Mesenchymal stem cell (in vitro differentiated cells and primary cell): ENCODE data around the gene ZNF496.

Experiments used
- DNase-seq: peaks from one replicate; pipeline ENCODE4 v3.0.0-alpha.2; 2013
- H2AFZ ChIP-seq: one replicate; pipeline ENCODE4 v1.6.1; 2013; ENCODE audit warnings: low read depth, mild to moderate bottlenecking, control low read depth, inconsistent platforms, low read length, moderate library complexity
- H2AK5ac ChIP-seq: 2 replicates; pipeline ENCODE4 v1.6.1; 2013; ENCODE audit warnings: low read length, moderate library complexity, mild to moderate bottlenecking, inconsistent platforms; ENCODE audit not compliant: severe bottlenecking
- H2BK120ac ChIP-seq: one replicate; pipeline ENCODE4 v1.6.1; 2013; ENCODE audit warnings: low read depth, mild to moderate bottlenecking, inconsistent platforms, low read length, moderate library complexity
- H2BK12ac ChIP-seq, 2 experiments: one replicate each; pipeline ENCODE4 v1.6.1; 2013; ENCODE audit warnings: inconsistent platforms in 2 of 2, low read length in 2 of 2, mild to moderate bottlenecking in 2 of 2, moderate library complexity in 2 of 2, control low read depth in 1 of 2
- H2BK15ac ChIP-seq: one replicate; pipeline ENCODE4 v1.6.1; 2013; ENCODE audit warnings: mild to moderate bottlenecking, low read depth, inconsistent platforms; ENCODE audit not compliant: poor library complexity, severe bottlenecking
- H2BK5ac ChIP-seq: 2 replicates; pipeline ENCODE4 v1.6.1; 2013; ENCODE audit warnings: low read depth, mild to moderate bottlenecking, low read length, control low read depth, inconsistent platforms; ENCODE audit not compliant: poor library complexity, severe bottlenecking
- H3K14ac ChIP-seq, 2 experiments: one replicate each; pipeline ENCODE4 v1.6.1; 2013; ENCODE audit warnings: inconsistent platforms in 2 of 2, low read length in 2 of 2, control low read depth in 1 of 2, mild to moderate bottlenecking in 1 of 2, moderate library complexity in 1 of 2
- H3K18ac ChIP-seq, 2 experiments: one replicate each; pipeline ENCODE4 v1.6.1; 2013; ENCODE audit warnings: inconsistent platforms in 2 of 2, low read length in 2 of 2, control low read depth in 1 of 2, low read depth in 1 of 2, mild to moderate bottlenecking in 1 of 2
- H3K23ac ChIP-seq, 2 experiments: one replicate each; pipeline ENCODE4 v1.6.1; 2013; ENCODE audit warnings: inconsistent platforms in 2 of 2, low read length in 2 of 2, mild to moderate bottlenecking in 2 of 2, moderate library complexity in 2 of 2, control low read depth in 1 of 2
- H3K27ac ChIP-seq: 2 replicates; pipeline ENCODE4 v1.5.1; 2013; ENCODE audit warnings: mild to moderate bottlenecking, moderate library complexity, low read length, control low read depth, inconsistent platforms; ENCODE audit not compliant: poor library complexity, severe bottlenecking
- H3K27me3 ChIP-seq, 2 experiments: 2 replicates each; pipeline versions ENCODE4 v1.6.1 to v1.7.0; 2013; ENCODE audit warnings: low read length in 2 of 2, mild to moderate bottlenecking in 2 of 2, moderate library complexity in 2 of 2, control low read depth in 1 of 2, inconsistent platforms in 1 of 2; ENCODE audit not compliant: control insufficient read depth in 1 of 2, insufficient read depth in 1 of 2
- H3K36me3 ChIP-seq, 2 experiments: 2 replicates each; pipeline versions ENCODE4 v1.6.1 to v1.7.0; 2013; ENCODE audit warnings: low read length in 2 of 2, control low read depth in 1 of 2, inconsistent platforms in 1 of 2, low read depth in 1 of 2, mild to moderate bottlenecking in 1 of 2; ENCODE audit not compliant: insufficient read depth in 2 of 2, control insufficient read depth in 1 of 2
- H3K4ac ChIP-seq, 2 experiments: one replicate each; pipeline ENCODE4 v1.6.1; 2013; ENCODE audit warnings: inconsistent platforms in 2 of 2, low read length in 2 of 2, mild to moderate bottlenecking in 2 of 2, moderate library complexity in 2 of 2, control low read depth in 1 of 2, low read depth in 1 of 2
- H3K4me1 ChIP-seq: 2 replicates; pipeline ENCODE4 v1.6.1; 2013; ENCODE audit warnings: low read depth, low read length, control low read depth; ENCODE audit not compliant: control insufficient read depth, insufficient read depth
- H3K4me2 ChIP-seq: 2 replicates; pipeline ENCODE4 v1.6.1; 2013; ENCODE audit warnings: low read length, mild to moderate bottlenecking, inconsistent platforms; ENCODE audit not compliant: poor library complexity, severe bottlenecking
- H3K4me3 ChIP-seq, 2 experiments: 2 replicates each; pipeline versions ENCODE4 v1.5.1 to v1.7.0; 2013; ENCODE audit warnings: low read length in 2 of 2, mild to moderate bottlenecking in 2 of 2, control low read depth in 1 of 2, low read depth in 1 of 2; ENCODE audit not compliant: insufficient read depth in 1 of 2
- H3K79me1 ChIP-seq: replicated peaks from 2 replicates; pipeline ENCODE4 v1.6.1; 2013; ENCODE audit warnings: mild to moderate bottlenecking, control low read depth, low read length, inconsistent platforms; ENCODE audit not compliant: poor library complexity, severe bottlenecking
- H3K9ac ChIP-seq: 2 replicates; pipeline ENCODE4 v1.7.0; 2013; ENCODE audit warnings: mild to moderate bottlenecking, low read length, moderate library complexity
- H3K9me3 ChIP-seq: 2 replicates; pipeline ENCODE4 v1.7.0; 2013; ENCODE audit warnings: mild to moderate bottlenecking, low read length; ENCODE audit not compliant: control insufficient read depth
- H4K8ac ChIP-seq: one replicate; pipeline ENCODE4 v1.6.1; 2013; ENCODE audit warnings: inconsistent platforms, mild to moderate bottlenecking, low read length, moderate library complexity
- H4K91ac ChIP-seq: one replicate; pipeline ENCODE4 v1.6.1; 2013; ENCODE audit warnings: mild to moderate bottlenecking, low read length, inconsistent platforms
- WGBS: methylation state at CpG from one replicate; pipeline ENCODE4 v1.1.7; 2013; ENCODE audit warnings: mixed read lengths; 5-methylcytosine and 5-hydroxymethylcytosine counted together

Gene ZNF496

DNA sequence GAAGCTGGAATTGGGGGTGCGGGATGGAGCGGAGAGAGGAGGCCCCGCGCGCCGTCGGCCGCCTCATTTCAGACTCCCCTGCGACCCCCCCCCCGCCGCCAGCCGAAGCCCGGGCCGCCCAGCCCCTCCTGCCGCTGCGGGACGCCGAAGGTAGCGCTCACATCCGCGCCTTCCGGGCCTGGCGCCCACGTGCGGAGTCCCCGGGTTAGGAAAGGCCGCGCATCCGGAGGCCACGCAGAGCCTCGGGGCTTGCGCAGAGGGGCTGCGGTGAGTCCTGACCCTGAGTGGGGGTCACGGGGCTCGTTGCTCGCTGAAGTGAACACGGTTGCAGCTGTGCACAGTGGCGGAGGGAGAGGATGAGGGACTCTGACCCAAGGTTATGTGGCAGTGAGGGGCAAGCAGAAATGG is 552 bp upstream of the ZNF496 start:
- Histone ChIP-seq H3K27me3 (no peaks in the 10 kb centered on the region), H3K4ac (peak overlapping the region; percentile 3 to 75), H3K4me1 (peaks cover 40% of the 10 kb centered on the region), H2BK5ac (no peak overlapping the region), H2AK5ac (no peak overlapping the region), H3K36me3 (peaks cover 32 to 45% of the 10 kb centered on the region in 2 experiments), H3K27ac (peak overlapping the region; percentile 70), H2BK15ac (no peak overlapping the region), H3K18ac (peak overlapping the region; percentile 85 to 92), H3K23ac (peak overlapping the region in 1 of 2 experiments; percentile 6), H3K9ac (peak overlapping the region; percentile 93), H4K8ac (peak overlapping the region; percentile 85), H3K79me1 (peaks cover 48% of the 10 kb centered on the region), H2AFZ (peak overlapping the region; percentile 18), H3K14ac (peak overlapping the region in 1 of 2 experiments; percentile 99), H2BK12ac (no peak overlapping the region), H4K91ac (peak overlapping the region; percentile 58), H3K4me2 (peak overlapping the region; percentile 93), H3K9me3 (no peaks in the 10 kb centered on the region), H2BK120ac (peak overlapping the region; percentile 80), H3K4me3 (peak overlapping the region; percentile 80 to 88)
- DNase-seq, result peak; percentile 49
- WGBS, result under 1% methylated on average over 27 of the region's 38 CpGs

DNA sequence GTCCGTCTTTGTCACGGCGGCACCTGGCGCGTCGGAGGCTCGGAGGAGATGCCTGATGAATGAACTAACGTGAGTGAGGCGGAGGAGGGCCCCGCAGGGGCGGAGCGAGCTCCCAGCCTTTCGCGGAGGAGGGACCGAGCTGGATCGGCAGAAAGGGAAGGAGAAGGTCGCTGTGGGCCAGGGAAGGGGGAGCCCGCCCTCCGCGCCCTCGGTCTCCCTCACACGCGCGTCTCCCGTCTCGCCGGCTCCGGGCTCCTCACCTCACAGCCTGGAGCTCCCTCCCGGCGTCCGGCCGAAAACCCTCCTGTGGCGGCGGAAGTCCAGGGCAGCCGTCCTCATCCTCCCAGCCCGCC is 519 bp downstream of the ZNF496 start:
- Histone ChIP-seq H2BK120ac (peak overlapping the region; percentile 68), H2AFZ (peak overlapping the region; percentile 68), H3K36me3 (peaks cover 33 to 45% of the 10 kb centered on the region in 2 experiments), H3K27ac (peak overlapping the region; percentile 68), H2BK5ac (peak overlapping the region; percentile 85), H3K4me1 (peaks cover 36% of the 10 kb centered on the region), H4K8ac (peak overlapping the region; percentile 76), H2BK12ac (no peak overlapping the region), H2BK15ac (peak overlapping the region; percentile 78), H3K23ac (peak overlapping the region in 1 of 2 experiments; percentile 29), H3K4me2 (peak overlapping the region; percentile 76), H3K4me3 (peak overlapping the region; percentile 80 to 88), H4K91ac (peak overlapping the region; percentile 76), H3K79me1 (peaks cover 51% of the 10 kb centered on the region), H3K4ac (peak overlapping the region; percentile 61 to 91), H3K9me3 (no peaks in the 10 kb centered on the region), H3K9ac (peak overlapping the region; percentile 93), H3K27me3 (no peaks in the 10 kb centered on the region), H3K18ac (peak overlapping the region; percentile 78 to 92), H2AK5ac (no peak overlapping the region), H3K14ac (peak overlapping the region in 1 of 2 experiments; percentile 71)
- WGBS, result under 1% methylated on average over 26 of the region's 36 CpGs
- DNase-seq, result peak; percentile 86

- no peaks in the 10 kb centered on the region for H3K27me3 ChIP-seq
- H3K18ac ChIP-seq, result peak overlapping the region in 1 of 2 experiments; percentile 51
- WGBS, result 8% methylated on average over 37 of the region's 37 CpGs
- H2BK5ac ChIP-seq, result no peak overlapping the region
- H3K79me1 ChIP-seq, result peaks cover 49% of the 10 kb centered on the region
- H2AFZ ChIP-seq, result peak overlapping the region; percentile 68
- H4K8ac ChIP-seq, result no peak overlapping the region
- no peak overlapping the region for H2BK120ac ChIP-seq
- no peak overlapping the region for H2BK12ac ChIP-seq
- H3K4me2 ChIP-seq, result peak overlapping the region; percentile 76
- peak overlapping the region; percentile 93 for H3K9ac ChIP-seq
- H3K23ac ChIP-seq, result peak overlapping the region in 1 of 2 experiments; percentile 78
- H2BK15ac ChIP-seq, result peak overlapping the region; percentile 78
- H4K91ac ChIP-seq, result no peak overlapping the region
- DNase-seq, result peak; percentile 22
- peak overlapping the region; percentile 80 to 88 for H3K4me3 ChIP-seq
- H3K36me3 ChIP-seq, result peaks cover 34 to 42% of the 10 kb centered on the region in 2 experiments
- peaks cover 36% of the 10 kb centered on the region for H3K4me1 ChIP-seq
- no peak overlapping the region for H2AK5ac ChIP-seq
- no peak overlapping the region for H3K4ac ChIP-seq
- H3K9me3 ChIP-seq, result no peaks in the 10 kb centered on the region
- no peak overlapping the region for H3K14ac ChIP-seq
- peak overlapping the region; percentile 30 for H3K27ac ChIP-seq
Observed at GRCh38 chr1:247330548-247331171, 1.0 kb downstream of the ZNF496 start.

GRCh38 chr1:247329097-247329617 is 2.5 kb downstream of the ZNF496 start:
- H3K4me2 ChIP-seq, result no peak overlapping the region
- H3K27me3 ChIP-seq, result no peaks in the 10 kb centered on the region
- H3K18ac ChIP-seq, result no peak overlapping the region
- H2BK15ac ChIP-seq, result no peak overlapping the region
- H2BK5ac ChIP-seq, result no peak overlapping the region
- no peak overlapping the region for H4K91ac ChIP-seq
- H2BK120ac ChIP-seq, result no peak overlapping the region
- no peak overlapping the region for H4K8ac ChIP-seq
- WGBS, result over 99% methylated on average over 24 of the region's 24 CpGs
- no peak overlapping the region for H3K14ac ChIP-seq
- H3K79me1 ChIP-seq, result peaks cover 38% of the 10 kb centered on the region
- H3K9me3 ChIP-seq, result no peaks in the 10 kb centered on the region
- H3K4ac ChIP-seq, result no peak overlapping the region
- no peak overlapping the region for H2BK12ac ChIP-seq
- H3K4me1 ChIP-seq, result peaks cover 30% of the 10 kb centered on the region
- no peak for DNase-seq
- H3K23ac ChIP-seq, result no peak overlapping the region
- no peak overlapping the region for H3K4me3 ChIP-seq
- no peak overlapping the region for H3K9ac ChIP-seq
- no peak overlapping the region for H2AFZ ChIP-seq
- peaks cover 34 to 48% of the 10 kb centered on the region in 2 experiments for H3K36me3 ChIP-seq
- no peak overlapping the region for H3K27ac ChIP-seq
- no peak overlapping the region for H2AK5ac ChIP-seq
